HepG2 (cell line): ENCODE measurements around the gene C14orf180. TPM values are rescaled to one million over a fixed set of nuclear protein-coding genes. Genes with fewer than 3 reads are reported as not detected.

Source experiments
- ATAC-seq: fragments of 200-7000 bp; cut with Tn5 transposase; 3 replicates; pipeline ENCODE4 v1.9.1; 2020; ENCODE audit warnings: mild to moderate bottlenecking, moderate library complexity
- BruUV-seq: library from RNA; stranded (reverse); fragments of 400-500 nt; replicated peaks from 2 replicates; lab custom pipeline; 2021; lab: Mats Ljungman, UMichigan
- CTCF ChIA-PET: fragments of 300-600 bp; formaldehyde crosslinking; extraction: SDS; loops from one replicate; lab custom pipeline; 2021; ENCODE audit warnings: low total read pairs, inconsistent platforms, low intra/inter-chr PET ratio; lab: Yijun Ruan, JAX
- POLR2A ChIA-PET: fragments of 350-600 bp; sonication (Branson Sonifier 250); formaldehyde crosslinking; loops from one replicate; lab custom pipeline; 2020; ENCODE audit warnings: antibody characterized with exemption, inconsistent platforms; lab: Yijun Ruan, JAX
- DNase-seq: peaks from one replicate; pipeline ENCODE4 v3.0.0-alpha.2; 2015; ENCODE audit warnings: low spot score
- FAIRE-seq: peaks from 3 replicates; lab custom pipeline; 2011; peaks lifted over from hg19 to GRCh38; lab: Jason Lieb, UNC
- H2AFZ ChIP-seq: one replicate; pipeline ENCODE4 v1.6.1; 2011; ENCODE audit warnings: low read length, inconsistent platforms
- H3K27ac ChIP-seq: fragments of 300-600 bp; 3 replicates; pipeline ENCODE4 v1.8.0; 2011; ENCODE audit warnings: mixed run types, mild to moderate bottlenecking, mixed read lengths, low read length, inconsistent platforms; ENCODE audit not compliant: insufficient read depth; ENCODE audit errors: extremely low read length
- H3K27me3 ChIP-seq, 2 experiments: fragments of 200-600 bp in 1 of 2; 2 replicates in 1 of 2; 3 replicates in 1 of 2; pipeline versions ENCODE4 v1.6.0 to v1.8.0; 2011; ENCODE audit warnings: low read length in 2 of 2, mild to moderate bottlenecking in 2 of 2, moderate library complexity in 2 of 2, inconsistent platforms in 1 of 2; ENCODE audit not compliant: insufficient read depth in 2 of 2, control insufficient read depth in 1 of 2
- H3K36me3 ChIP-seq, 2 experiments: fragments of 200-600 bp in 1 of 2; replicated peaks in 1 of 2; 2 replicates in 1 of 2; 3 replicates in 1 of 2; pipeline versions ENCODE4 v1.5.1 to v1.8.0; 2011; ENCODE audit warnings: low read length in 2 of 2, inconsistent platforms in 1 of 2; ENCODE audit not compliant: insufficient read depth in 2 of 2, control insufficient read depth in 1 of 2
- H3K4me1 ChIP-seq: 2 replicates; pipeline ENCODE4 v1.5.1; 2012; ENCODE audit warnings: low read length, inconsistent platforms; ENCODE audit not compliant: insufficient read depth
- H3K4me2 ChIP-seq: 2 replicates; pipeline ENCODE4 v1.6.0; 2011; ENCODE audit warnings: low read depth, low read length, inconsistent platforms
- H3K4me3 ChIP-seq, 3 experiments: fragments of 200-600 bp in 1 of 3; sonication (generic), shearing (Covaris generic) in 1 of 3; replicated peaks in 1 of 3; 2 replicates each; pipeline ENCODE4 v1.5.1; 2011 to 2016; ENCODE audit warnings: low read length in 3 of 3, inconsistent platforms in 2 of 3, low read depth in 2 of 3, mild to moderate bottlenecking in 2 of 3, control low read depth in 1 of 3, mixed read lengths in 1 of 3; ENCODE audit not compliant: insufficient read depth in 1 of 3
- H3K79me2 ChIP-seq: one replicate; pipeline ENCODE4 v1.6.1; 2011; ENCODE audit warnings: low read length, inconsistent platforms; ENCODE audit not compliant: insufficient read depth
- H3K9ac ChIP-seq: 2 replicates; pipeline ENCODE4 v1.6.0; 2011; ENCODE audit warnings: mild to moderate bottlenecking, low read depth, low read length, inconsistent platforms; ENCODE audit not compliant: insufficient read depth
- H3K9me3 ChIP-seq: 2 replicates; pipeline ENCODE4 v1.5.1; 2012; ENCODE audit warnings: mild to moderate bottlenecking, low read length
- H4K20me1 ChIP-seq: 2 replicates; pipeline ENCODE4 v1.6.0; 2011; ENCODE audit warnings: inconsistent platforms, mild to moderate bottlenecking, low read length, moderate library complexity; ENCODE audit not compliant: insufficient read depth
- AGO1 ChIP-seq: fragments of 200-400 bp; formaldehyde crosslinking; IDR thresholded peaks from 2 replicates; pipeline ENCODE4 v1.6.1; 2017; ENCODE audit warnings: mild to moderate bottlenecking, low read depth, low read length, moderate library complexity; ENCODE audit not compliant: poor library complexity, severe bottlenecking
- CREB1 ChIP-seq, 2 experiments: fragments of 450-650 bp in 1 of 2; IDR thresholded peaks; 2 replicates each; pipeline ENCODE4 v1.6.1; 2016 to 2017; ENCODE audit warnings: control low read depth in 1 of 2, mild to moderate bottlenecking in 1 of 2, missing compliant biosample characterization in 1 of 2, missing genetic modification characterization in 1 of 2
- E2F5 ChIP-seq: sonication (generic); formaldehyde crosslinking; conservative IDR thresholded peaks from 2 replicates; pipeline ENCODE4 v1.4.0; 2020; ENCODE audit warnings: missing genetic modification reagents
- GTF2F1 ChIP-seq: fragments of 150-350 bp; IDR thresholded peaks from 2 replicates; pipeline ENCODE4 v1.6.1; 2014; ENCODE audit warnings: low read length
- HOXA9 ChIP-seq: sonication (generic); formaldehyde crosslinking; IDR thresholded peaks from 2 replicates; pipeline ENCODE4 v1.8.1; 2022; ENCODE audit warnings: missing genetic modification reagents, mild to moderate bottlenecking, moderate library complexity, borderline replicate concordance
- MNT ChIP-seq: fragments of 450-650 bp; IDR thresholded peaks from 2 replicates; pipeline ENCODE4 v1.6.1; 2016
- MTA1 ChIP-seq: sonication (generic); formaldehyde crosslinking; IDR thresholded peaks from 2 replicates; pipeline ENCODE4 v1.4.0; 2020; ENCODE audit warnings: missing genetic modification reagents, mild to moderate bottlenecking, borderline replicate concordance
- RFX5 ChIP-seq: IDR thresholded peaks from 2 replicates; pipeline ENCODE4 v1.6.1; 2011; ENCODE audit warnings: low read depth, low read length, improper control_type of control experiment
- SMARCE1 ChIP-seq: fragments of 450-650 bp; IDR thresholded peaks from 2 replicates; pipeline ENCODE4 v1.6.1; 2017; ENCODE audit warnings: borderline replicate concordance
- TEAD2 ChIP-seq: sonication (generic); formaldehyde crosslinking; IDR thresholded peaks from 2 replicates; pipeline ENCODE4 v1.9.0; 2021; ENCODE audit warnings: missing genetic modification reagents
- TMF1 ChIP-seq: sonication (generic); formaldehyde crosslinking; IDR thresholded peaks from 2 replicates; pipeline ENCODE4 v1.8.1; 2022; ENCODE audit warnings: low read depth, missing genetic modification reagents
- ZNF333 ChIP-seq: sonication (generic); formaldehyde crosslinking; IDR thresholded peaks from 2 replicates; pipeline ENCODE4 v1.4.0; 2020; ENCODE audit warnings: mild to moderate bottlenecking, missing genetic modification reagents, borderline replicate concordance
- ZNF547 ChIP-seq: sonication (generic); formaldehyde crosslinking; IDR thresholded peaks from 2 replicates; pipeline ENCODE4 v1.5.1; 2020; ENCODE audit warnings: mild to moderate bottlenecking, missing genetic modification reagents
- ZNF687 ChIP-seq: sonication (generic); formaldehyde crosslinking; IDR thresholded peaks from 2 replicates; pipeline ENCODE4 v1.5.1; 2020; ENCODE audit warnings: mild to moderate bottlenecking, missing genetic modification reagents, moderate library complexity
- ZNF740 ChIP-seq: sonication (generic); formaldehyde crosslinking; IDR thresholded peaks from 2 replicates; pipeline ENCODE4 v1.4.0; 2020; ENCODE audit warnings: missing genetic modification reagents
- ZNF746 ChIP-seq: sonication (generic); formaldehyde crosslinking; IDR thresholded peaks from 2 replicates; pipeline ENCODE4 v1.8.0; 2022; ENCODE audit warnings: mild to moderate bottlenecking, missing genetic modification reagents
- WGBS: methylation state at CpG from one replicate; pipeline ENCODE4 v1.1.6; 2017; ENCODE audit warnings: low lambda C conversion rate; 5-methylcytosine and 5-hydroxymethylcytosine counted together
- in situ Hi-C: cut with HindIII; loops from 2 replicates; pipeline ENCODE4 v1.10.0; 2017; ENCODE audit warnings: low pct_unique_long_range_greater_than_20kb; ENCODE audit not compliant: extremely low pct_ligation_motif_present
- intact Hi-C: fragments of 100-400 bp; cut with micrococcal nuclease; formaldehyde crosslinking; loops from one replicate; pipeline ENCODE4 v1.10.0; 2022; ENCODE audit not compliant: unreplicated experiment
- polyA plus RNA-seq, 8 experiments: library from polyadenylated mRNA; depleted of rRNA in 3 of 8; stranded (reverse) in 7 of 8; unstranded in 1 of 8; fragments of >200 nt; fragmentation: Illumina TruSeq in 4 of 8; extraction: Trizol in 4 of 8; gene quantifications; 2 replicates each; pipeline versions ENCODE4 v1.2.1 to v1.2.3, GENCODE V29; 2011 to 2016; ENCODE audit warnings: low read depth in 4 of 8, missing spikeins in 1 of 8, mixed read lengths in 1 of 8; ENCODE audit not compliant: insufficient read depth in 1 of 8
- total RNA-seq, 5 experiments: library from RNA; depleted of rRNA; stranded (reverse); fragments of >200 nt; fragmentation: Illumina TruSeq; extraction: Trizol; gene quantifications; 2 replicates each; pipeline ENCODE4 v1.2.3, GENCODE V29; 2016; ENCODE audit warnings: low read depth in 1 of 5

Gene C14orf180
- total and polyA plus RNA-seq, 2 of the 13 experiments (the other 11 are each of a cell fraction or from before 2014, with no cell fraction given): not detected

GRCh38 chr14:104567141-104567956, 12.2 kb upstream of the C14orf180 start (continued):
- TF ChIP-seq E2F5 (no peak), HOXA9 (CRISPR knock-in tag) (no peak), ZNF547 (no peak), GTF2F1 (no peak), RFX5 (no peak), ZNF687 (CRISPR knock-in tag) (no peak), CREB1 (IDR thresholded peaks at IDR 0.05) (no peak), CREB1 (CRISPR knock-in tag; IDR thresholded peaks at IDR 0.05) (no peak)

- Histone ChIP-seq H3K79me2 (no peaks in the 10 kb centered on the region), H3K27me3 (peaks cover 20 to 90% of the 10 kb centered on the region in 2 experiments; a peak in 4 of 5 replicates), H3K9ac (no peak overlapping the region), H2AFZ (no peak overlapping the region), H3K9me3 (no peaks in the 10 kb centered on the region), H4K20me1 (peaks cover 2% of the 10 kb centered on the region; the same call in 1 of the 2 replicates), H3K36me3 (no peaks in the 10 kb centered on the region), H3K4me1 (no peaks in the 10 kb centered on the region), H3K4me3 (no peak overlapping the region), H3K27ac (no peak overlapping the region), H3K4me2 (no peak overlapping the region)
- intact Hi-C loops: no loop called here
- in situ Hi-C loops: no loop called here
- BruUV-seq: no TSS peak
- DNase-seq (no peak), FAIRE-seq (no peak), ATAC-seq (no peak)
- WGBS: 5% methylated on average over 4 of the region's 9 CpGs
- POLR2A ChIA-PET: no interaction called here
- CTCF ChIA-PET: no interaction called here
- TF ChIP-seq ZNF746 (no peak), TMF1 (no peak), SMARCE1 (no peak), AGO1 (no peak), ZNF740 (CRISPR knock-in tag) (no peak), TEAD2 (CRISPR knock-in tag) (no peak), ZNF333 (CRISPR knock-in tag) (no peak), MTA1 (CRISPR knock-in tag) (no peak), MNT (no peak)
These were observed 11.7 kb upstream of the C14orf180 start for GRCh38 chr14:104567957-104568225.
